B cell (primary cell): ENCODE data around the gene AP4M1.

Source experiments
- CTCF ChIP-seq: fragments of 200-600 bp; IDR thresholded peaks from one replicate; pipeline ENCODE4 v1.8.0; 2022; ENCODE audit warnings: antibody characterized with exemption, mild to moderate bottlenecking
- EZH2 ChIP-seq: IDR thresholded peaks from 2 replicates; pipeline ENCODE4 v1.6.1; 2012; ENCODE audit warnings: borderline replicate concordance, low read depth, mild to moderate bottlenecking, moderate library complexity, low read length; ENCODE audit not compliant: insufficient read depth, poor library complexity, severe bottlenecking

- TF ChIP-seq CTCF (no peak), EZH2 (no peak)
Observed at GRCh38 chr7:100141555-100141949, 40.1 kb downstream of the AP4M1 start.
